Measurements from ENCODE around the gene LPP.

DNA sequence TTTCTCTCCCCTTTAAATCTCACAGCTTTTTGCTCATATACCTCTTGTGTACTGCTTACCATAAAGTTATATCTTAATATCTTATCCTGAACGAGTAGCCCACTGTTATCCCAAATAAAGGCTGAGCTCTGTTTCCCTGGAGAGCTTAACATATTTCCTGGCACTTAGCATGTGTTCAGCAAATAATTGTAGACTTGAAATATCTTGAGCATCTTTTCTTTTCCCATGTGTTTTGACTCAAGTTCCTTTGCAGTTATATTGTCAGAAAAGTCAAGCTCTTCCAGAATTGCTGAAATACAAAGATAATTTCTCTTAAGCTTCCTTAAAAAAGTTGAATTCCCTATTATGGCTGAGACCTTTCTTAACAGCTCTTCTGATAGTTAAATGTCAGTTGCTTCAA lies 150.5 kb downstream of the LPP start:
- TF ChIP-seq EP300 (IDR thresholded peaks at IDR 0.05) = no peak
- TF ChIP-seq, protein P1, sequence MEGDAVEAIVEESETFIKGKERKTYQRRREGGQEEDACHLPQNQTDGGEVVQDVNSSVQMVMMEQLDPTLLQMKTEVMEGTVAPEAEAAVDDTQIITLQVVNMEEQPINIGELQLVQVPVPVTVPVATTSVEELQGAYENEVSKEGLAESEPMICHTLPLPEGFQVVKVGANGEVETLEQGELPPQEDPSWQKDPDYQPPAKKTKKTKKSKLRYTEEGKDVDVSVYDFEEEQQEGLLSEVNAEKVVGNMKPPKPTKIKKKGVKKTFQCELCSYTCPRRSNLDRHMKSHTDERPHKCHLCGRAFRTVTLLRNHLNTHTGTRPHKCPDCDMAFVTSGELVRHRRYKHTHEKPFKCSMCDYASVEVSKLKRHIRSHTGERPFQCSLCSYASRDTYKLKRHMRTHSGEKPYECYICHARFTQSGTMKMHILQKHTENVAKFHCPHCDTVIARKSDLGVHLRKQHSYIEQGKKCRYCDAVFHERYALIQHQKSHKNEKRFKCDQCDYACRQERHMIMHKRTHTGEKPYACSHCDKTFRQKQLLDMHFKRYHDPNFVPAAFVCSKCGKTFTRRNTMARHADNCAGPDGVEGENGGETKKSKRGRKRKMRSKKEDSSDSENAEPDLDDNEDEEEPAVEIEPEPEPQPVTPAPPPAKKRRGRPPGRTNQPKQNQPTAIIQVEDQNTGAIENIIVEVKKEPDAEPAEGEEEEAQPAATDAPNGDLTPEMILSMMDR (IDR thresholded peaks at IDR 0.05) = no peak

Measured in ovary (tissue), 3 donors.